T-helper 1 cell treated with Interleukin-12 subunit alpha and Interleukin-12 subunit beta and Interleukin-4 antibody, amounts not matched to agents 30 μg/mL and 1 μg/mL, for 36 hours (primary cell): ENCODE data around the gene ADIPOR1.
A peak's percentile ranks its signal among the peaks of the same experiment; 100 is the strongest.
"Not testable (repeated sequence)": the region's sequence is repeated elsewhere in the genome, so short reads cannot be mapped to it uniquely, and the experiment has no call there.

Experiments used
- H3K27ac Mint-ChIP-seq: one replicate; pipeline ENCODE4 v1.8.0; 2021; ENCODE audit warnings: mild to moderate bottlenecking, mixed read lengths
- H3K27me3 Mint-ChIP-seq: one replicate; pipeline ENCODE4 v1.8.0; 2021; ENCODE audit warnings: low read depth, mixed read lengths
- H3K36me3 Mint-ChIP-seq: one replicate; pipeline ENCODE4 v1.8.0; 2021; ENCODE audit warnings: low read depth, mixed read lengths
- H3K4me1 Mint-ChIP-seq: one replicate; pipeline ENCODE4 v1.8.0; 2021; ENCODE audit warnings: low read depth, mixed read lengths
- H3K4me3 Mint-ChIP-seq: one replicate; pipeline ENCODE4 v1.8.0; 2021; ENCODE audit warnings: mild to moderate bottlenecking, moderate library complexity, mixed read lengths
- H3K9me3 Mint-ChIP-seq: one replicate; pipeline ENCODE4 v1.8.0; 2021; ENCODE audit warnings: mixed read lengths

ADIPOR1 gene

DNA sequence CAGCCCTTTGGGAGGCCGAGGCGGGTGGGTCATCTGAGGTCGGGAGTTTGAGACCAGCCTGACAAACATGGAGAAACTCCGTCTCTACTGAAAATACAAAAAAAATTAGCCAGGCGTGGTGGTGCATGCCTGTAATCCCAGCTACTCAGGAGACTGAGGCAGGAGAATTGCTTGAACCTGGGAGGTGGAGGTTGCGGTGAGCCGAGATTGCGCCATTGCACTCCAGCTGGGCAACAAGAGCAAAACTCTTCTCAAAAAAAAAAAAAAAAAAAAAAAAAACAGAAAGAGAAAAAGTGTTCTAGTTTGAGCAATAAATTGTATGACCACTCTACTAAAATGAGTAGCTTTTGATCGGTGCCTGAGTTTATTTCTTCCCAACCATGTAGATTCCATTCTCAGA, 28.0 kb upstream of the ADIPOR1 start:
- H3K9me3 Mint-ChIP-seq, H3K27ac Mint-ChIP-seq, H3K36me3 Mint-ChIP-seq, H3K4me3 Mint-ChIP-seq, H3K4me1 Mint-ChIP-seq: not testable (repeated sequence)
- H3K27me3 Mint-ChIP-seq, result peaks cover 21% of the 10 kb centered on the region

DNA sequence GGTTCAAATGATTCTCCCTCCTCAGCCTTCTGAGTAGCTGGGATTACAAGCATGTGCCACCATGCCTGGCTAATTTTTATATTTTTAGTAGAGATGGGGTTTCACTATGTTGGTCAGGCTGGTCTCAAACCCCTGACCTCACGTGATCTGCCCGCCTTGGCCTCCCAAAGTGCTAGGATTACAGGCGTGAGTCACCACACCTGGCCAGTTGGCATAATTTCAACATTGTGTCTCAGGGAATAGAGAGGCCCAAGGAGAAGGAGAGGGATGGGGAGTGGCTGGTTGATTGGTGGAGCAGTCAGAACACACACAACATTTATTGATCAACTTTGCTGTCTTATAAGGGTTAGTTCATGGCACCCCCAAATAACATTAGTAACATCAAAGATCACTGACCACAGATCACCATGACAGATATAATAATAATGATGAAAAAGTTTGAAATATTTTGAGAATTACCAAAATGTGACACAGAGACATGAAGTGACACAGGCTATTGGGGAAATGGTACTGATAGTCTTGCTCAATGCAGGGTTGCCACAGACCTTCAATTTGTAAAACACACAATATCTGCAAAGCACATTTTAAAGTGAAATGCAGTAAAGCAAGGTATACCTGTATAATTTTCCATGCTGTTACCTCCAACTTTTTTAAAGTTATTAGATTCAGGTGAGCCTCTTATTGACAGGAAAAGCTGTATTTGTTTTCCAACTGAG, 24.8 kb upstream of the ADIPOR1 start:
- Mint-ChIP-seq H3K27me3 (peaks cover 31% of the 10 kb centered on the region), H3K4me1 (no peaks in the 10 kb centered on the region), H3K9me3 (no peaks in the 10 kb centered on the region), H3K36me3 (no peaks in the 10 kb centered on the region), H3K27ac (no peak overlapping the region), H3K4me3 (no peak overlapping the region)

DNA sequence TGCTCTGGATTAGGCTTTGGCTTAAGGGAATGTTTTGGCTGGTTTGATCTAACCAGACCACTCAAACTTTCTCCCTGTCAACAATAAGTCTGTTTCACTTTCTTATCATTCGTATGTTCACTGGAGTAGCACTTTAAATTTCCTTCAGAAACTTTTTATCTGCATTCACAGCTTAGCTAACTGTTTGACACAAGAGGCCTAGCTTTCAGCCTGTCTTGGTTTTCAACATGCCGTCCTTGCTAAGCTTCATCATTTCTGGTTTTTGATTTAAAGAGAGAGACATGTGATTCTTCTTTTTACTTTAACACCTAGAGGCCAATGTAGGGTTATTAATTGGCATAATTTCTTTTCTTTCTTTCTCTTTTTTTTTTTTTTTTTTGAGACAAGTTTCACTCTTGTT, 23.8 kb upstream of the ADIPOR1 start:
- peaks cover 39% of the 10 kb centered on the region for H3K27me3 Mint-ChIP-seq
- H3K4me1 Mint-ChIP-seq, result no peaks in the 10 kb centered on the region
- H3K4me3 Mint-ChIP-seq, result no peak overlapping the region
- H3K27ac Mint-ChIP-seq, result no peak overlapping the region
- H3K36me3 Mint-ChIP-seq, result no peaks in the 10 kb centered on the region
- H3K9me3 Mint-ChIP-seq, result no peaks in the 10 kb centered on the region

DNA sequence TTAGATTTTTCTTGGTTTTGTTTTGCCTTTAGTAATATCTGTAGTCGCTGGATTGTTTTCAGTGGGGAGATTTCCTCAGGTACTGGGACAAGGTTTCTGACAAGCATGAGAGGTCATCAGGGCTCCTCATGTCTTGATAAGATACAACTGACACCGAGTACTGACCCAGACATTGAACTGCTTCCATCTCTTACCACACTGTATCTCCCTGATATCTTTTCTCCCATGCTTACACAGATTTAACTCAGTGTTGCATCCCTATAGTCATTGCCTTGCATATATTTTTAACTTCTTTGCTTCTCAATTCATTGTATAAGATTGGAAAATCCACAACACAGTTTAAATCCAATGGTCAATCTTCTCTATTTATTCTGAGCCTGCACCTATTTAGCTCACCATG, 21.3 kb upstream of the ADIPOR1 start:
- Mint-ChIP-seq H3K4me3 (no peak overlapping the region), H3K36me3 (no peaks in the 10 kb centered on the region)

DNA sequence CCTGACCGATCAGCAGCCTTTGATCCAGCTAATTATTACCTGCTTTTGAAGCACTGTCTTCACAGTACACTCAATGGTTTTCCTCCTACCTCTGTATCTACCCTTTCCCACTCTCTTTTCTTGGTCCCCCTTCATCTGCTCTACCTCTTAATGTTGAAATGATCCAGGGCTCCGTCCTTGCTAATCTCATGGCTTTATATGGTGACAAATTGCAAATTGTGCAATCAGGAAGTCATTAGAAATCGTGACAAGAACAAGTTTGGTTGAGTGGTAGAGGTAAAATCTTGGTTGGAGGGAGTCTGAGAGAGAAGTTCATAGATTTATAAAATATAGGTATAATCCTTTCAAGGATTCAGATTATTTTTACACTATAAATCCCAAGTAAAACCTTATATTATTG, 18.5 kb upstream of the ADIPOR1 start:
- H3K4me1 Mint-ChIP-seq, result no peaks in the 10 kb centered on the region
- H3K36me3 Mint-ChIP-seq, result no peaks in the 10 kb centered on the region
- H3K9me3 Mint-ChIP-seq, result no peaks in the 10 kb centered on the region
- no peak overlapping the region for H3K4me3 Mint-ChIP-seq
- H3K27me3 Mint-ChIP-seq, result peaks cover 64% of the 10 kb centered on the region
- no peak overlapping the region for H3K27ac Mint-ChIP-seq

More for the DNA sequence above, 21.3 kb upstream of the ADIPOR1 start:
- no peaks in the 10 kb centered on the region for H3K4me1 Mint-ChIP-seq
- no peaks in the 10 kb centered on the region for H3K9me3 Mint-ChIP-seq
- H3K27me3 Mint-ChIP-seq, result peaks cover 50% of the 10 kb centered on the region
- no peak overlapping the region for H3K27ac Mint-ChIP-seq

DNA sequence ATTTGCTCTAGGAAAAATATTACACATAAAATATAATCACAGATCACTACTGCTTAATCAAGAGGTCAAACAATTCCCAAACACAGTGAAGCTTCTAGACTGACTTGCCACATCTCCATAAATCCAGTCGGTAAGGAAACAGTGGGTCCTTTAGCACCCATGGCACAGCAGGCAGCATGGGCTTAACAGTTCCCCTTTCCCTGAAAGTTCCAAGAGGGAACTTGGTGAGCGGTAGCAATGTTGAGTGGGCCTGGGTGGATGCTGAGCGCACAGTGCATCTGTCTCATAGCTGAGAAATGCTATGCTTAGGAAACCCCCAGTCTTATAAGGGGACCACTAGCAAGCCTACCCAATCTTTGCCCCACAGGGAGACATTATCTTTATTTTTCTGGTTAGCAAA, 16.7 kb upstream of the ADIPOR1 start:
- Mint-ChIP-seq H3K4me1 (no peaks in the 10 kb centered on the region), H3K27me3 (peaks cover 55% of the 10 kb centered on the region), H3K36me3 (no peaks in the 10 kb centered on the region), H3K27ac (no peak overlapping the region), H3K4me3 (no peak overlapping the region), H3K9me3 (no peaks in the 10 kb centered on the region)

DNA sequence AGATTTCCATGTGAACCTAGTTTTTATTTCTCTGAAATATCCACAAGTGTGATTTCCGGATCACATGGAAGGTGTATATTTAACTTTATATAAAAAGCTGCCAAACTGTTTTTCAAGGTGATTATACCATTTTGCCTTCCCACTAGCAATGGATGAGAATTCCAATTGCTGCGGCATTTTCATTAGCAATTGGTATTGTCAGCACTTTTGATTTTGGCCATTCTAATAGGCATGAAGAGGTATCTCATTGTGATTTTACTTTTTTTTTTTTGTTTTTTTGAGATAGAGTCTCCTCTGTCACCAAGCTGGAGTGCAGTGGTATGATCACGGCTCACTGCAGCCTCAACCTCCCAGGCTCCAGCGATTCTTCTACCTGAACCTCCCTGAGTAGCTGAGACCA, 13.9 kb upstream of the ADIPOR1 start:
- Mint-ChIP-seq H3K4me3 (no peak overlapping the region), H3K27me3 (peaks cover 31% of the 10 kb centered on the region), H3K27ac (no peak overlapping the region), H3K4me1 (peaks cover 15% of the 10 kb centered on the region), H3K9me3 (no peaks in the 10 kb centered on the region), H3K36me3 (no peaks in the 10 kb centered on the region)

DNA sequence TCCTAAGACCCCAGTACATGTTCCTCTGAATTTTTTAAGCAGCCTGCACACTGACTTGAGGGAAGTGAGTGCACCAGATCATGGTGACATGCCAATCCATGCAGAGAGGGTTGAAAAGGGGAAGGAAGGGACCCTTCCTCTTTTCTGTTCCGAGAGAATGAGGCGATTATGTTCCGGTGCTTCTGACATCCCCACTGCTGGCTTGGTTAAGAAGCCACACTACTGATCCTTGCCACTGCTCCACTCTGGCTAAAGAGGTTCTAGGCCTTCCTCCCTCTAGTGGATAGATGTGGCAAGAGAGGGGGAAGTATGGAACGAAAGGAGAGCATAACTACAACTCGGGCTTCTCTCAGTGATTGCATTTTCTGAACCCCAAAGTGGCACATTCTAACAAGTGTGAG, 10.8 kb upstream of the ADIPOR1 start:
- H3K27me3 Mint-ChIP-seq, result peaks cover 12% of the 10 kb centered on the region
- no peaks in the 10 kb centered on the region for H3K9me3 Mint-ChIP-seq
- H3K4me1 Mint-ChIP-seq, result peaks cover 23% of the 10 kb centered on the region
- H3K36me3 Mint-ChIP-seq, result no peaks in the 10 kb centered on the region
- H3K4me3 Mint-ChIP-seq, result no peak overlapping the region
- H3K27ac Mint-ChIP-seq, result peak overlapping the region; percentile 3

DNA sequence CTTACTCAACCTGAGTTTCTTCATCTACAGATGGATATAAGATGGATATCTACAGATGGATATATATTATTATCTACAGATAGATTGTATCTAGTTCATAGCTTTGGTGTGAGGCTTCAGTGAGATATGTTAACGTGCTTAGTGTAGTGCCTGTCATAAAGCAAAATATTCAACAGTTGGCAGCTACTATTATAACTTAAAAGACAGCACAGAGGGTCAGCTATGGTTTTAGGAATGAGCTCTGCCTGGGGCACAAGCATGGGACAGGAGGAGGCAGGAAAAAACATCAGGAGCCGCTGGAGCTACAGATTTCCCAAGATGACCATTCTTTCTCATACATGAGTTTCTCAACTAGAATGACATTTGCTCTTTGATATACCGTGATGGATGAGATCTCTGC, 10.2 kb upstream of the ADIPOR1 start:
- Mint-ChIP-seq H3K27ac (peak overlapping the region; percentile 81), H3K36me3 (peaks cover 2% of the 10 kb centered on the region), H3K9me3 (no peaks in the 10 kb centered on the region), H3K4me3 (peak overlapping the region; percentile 89), H3K4me1 (peaks cover 23% of the 10 kb centered on the region), H3K27me3 (peaks cover 7% of the 10 kb centered on the region)

DNA sequence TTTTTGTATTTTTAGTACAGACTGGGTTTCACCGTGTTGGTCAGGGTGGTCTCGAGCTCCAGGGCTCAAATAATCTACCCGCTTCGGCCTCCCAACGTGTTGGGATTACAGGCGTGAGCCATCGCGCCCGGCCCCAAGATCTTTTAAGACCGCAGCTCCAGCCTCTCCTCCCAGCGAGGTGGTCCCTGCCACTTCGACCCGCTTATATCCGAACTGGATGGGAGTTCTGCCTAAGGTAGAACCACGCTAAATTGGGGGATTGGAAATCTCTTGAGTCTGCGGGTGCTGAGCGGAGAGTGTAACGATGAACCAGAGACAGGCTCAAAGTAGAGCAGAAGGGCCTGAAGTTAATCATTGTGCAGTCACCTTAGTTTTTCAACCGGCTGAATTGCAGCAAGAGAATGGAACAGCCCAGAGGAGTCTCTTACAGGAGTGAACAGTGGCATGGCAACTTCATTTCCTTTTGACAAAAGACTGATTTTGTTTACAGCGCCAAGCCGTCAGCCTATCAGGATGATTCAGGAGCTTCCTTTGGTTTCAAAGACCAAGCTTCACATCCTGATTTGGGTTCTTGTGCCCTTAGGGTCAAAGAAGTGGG, 9.7 kb upstream of the ADIPOR1 start:
- peaks cover 23% of the 10 kb centered on the region for H3K4me1 Mint-ChIP-seq
- H3K27me3 Mint-ChIP-seq, result peaks cover 3% of the 10 kb centered on the region
- no peaks in the 10 kb centered on the region for H3K9me3 Mint-ChIP-seq
- peak overlapping the region; percentile 89 for H3K4me3 Mint-ChIP-seq
- H3K27ac Mint-ChIP-seq, result peak overlapping the region; percentile 81
- peaks cover 6% of the 10 kb centered on the region for H3K36me3 Mint-ChIP-seq

DNA sequence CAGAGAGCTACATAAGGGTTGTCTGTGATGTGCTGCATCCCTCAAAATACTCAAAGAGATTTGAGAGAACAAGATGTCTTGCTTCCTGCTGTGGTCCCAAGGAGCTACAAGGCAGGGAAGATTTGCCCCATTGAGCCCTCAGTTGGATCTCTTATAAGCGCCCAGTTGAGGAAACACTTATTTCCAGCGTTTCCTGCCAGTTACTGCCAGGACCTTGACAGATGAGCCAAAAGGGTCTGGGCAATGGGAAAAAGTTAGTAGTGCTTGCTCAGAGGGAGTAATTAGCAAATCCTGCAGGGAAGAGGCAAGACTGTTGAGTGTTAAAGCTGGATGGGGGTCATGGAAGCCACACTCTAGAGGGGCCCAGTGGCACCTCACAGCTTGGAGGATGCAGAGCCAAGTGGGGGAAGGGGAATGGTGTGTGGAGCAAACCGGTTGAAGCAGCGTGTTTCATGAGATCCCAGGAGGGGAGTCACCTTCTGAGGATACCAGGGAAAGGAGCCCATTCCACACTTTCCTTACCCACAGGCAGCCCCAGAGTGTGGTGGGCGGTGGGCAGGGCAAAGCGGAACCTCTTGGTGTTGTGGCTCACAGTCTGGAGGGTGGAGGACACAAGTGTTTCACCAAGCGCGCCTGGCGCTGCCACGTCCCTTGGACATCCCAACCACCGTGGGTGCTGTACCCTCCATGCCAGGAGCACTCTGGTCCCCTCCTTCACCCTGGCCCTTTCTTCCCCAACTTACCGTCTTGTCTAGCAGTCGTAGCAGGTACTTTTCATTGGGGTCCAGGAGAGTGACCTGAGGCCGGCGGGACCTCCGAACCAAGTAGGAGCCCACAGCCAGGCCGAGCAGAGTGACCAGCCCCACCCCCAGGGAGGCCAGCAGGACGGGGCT, 8.1 kb upstream of the ADIPOR1 start:
- H3K4me3 Mint-ChIP-seq, result peak overlapping the region; percentile 76
- H3K4me1 Mint-ChIP-seq, result peaks cover 23% of the 10 kb centered on the region
- no peaks in the 10 kb centered on the region for H3K27me3 Mint-ChIP-seq
- no peaks in the 10 kb centered on the region for H3K9me3 Mint-ChIP-seq
- peaks cover 9% of the 10 kb centered on the region for H3K36me3 Mint-ChIP-seq
- H3K27ac Mint-ChIP-seq, result peak overlapping the region; percentile 62

DNA sequence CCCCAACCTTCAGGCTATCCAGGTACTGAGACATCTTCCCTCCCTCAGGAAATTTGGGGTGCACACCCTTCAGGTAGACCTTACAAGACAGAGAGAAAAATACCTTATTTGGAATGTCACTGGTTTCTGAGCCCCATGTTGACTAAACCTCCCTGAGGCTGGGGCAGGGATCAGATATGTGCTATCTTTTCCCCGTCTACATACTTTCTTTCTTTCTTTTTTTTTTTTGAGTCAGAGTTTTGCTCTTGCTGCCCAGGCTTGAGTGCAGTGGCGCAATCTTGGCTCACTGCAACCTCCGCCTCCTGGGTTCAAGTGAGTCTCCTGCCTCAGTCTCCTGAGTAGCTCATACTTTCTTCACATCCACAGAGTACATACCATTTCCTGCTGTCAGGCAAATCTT, 7.3 kb upstream of the ADIPOR1 start:
- no peaks in the 10 kb centered on the region for H3K27me3 Mint-ChIP-seq
- no peaks in the 10 kb centered on the region for H3K9me3 Mint-ChIP-seq
- peak overlapping the region; percentile 46 for H3K4me3 Mint-ChIP-seq
- peaks cover 23% of the 10 kb centered on the region for H3K4me1 Mint-ChIP-seq
- peak overlapping the region; percentile 36 for H3K27ac Mint-ChIP-seq
- peaks cover 9% of the 10 kb centered on the region for H3K36me3 Mint-ChIP-seq

DNA sequence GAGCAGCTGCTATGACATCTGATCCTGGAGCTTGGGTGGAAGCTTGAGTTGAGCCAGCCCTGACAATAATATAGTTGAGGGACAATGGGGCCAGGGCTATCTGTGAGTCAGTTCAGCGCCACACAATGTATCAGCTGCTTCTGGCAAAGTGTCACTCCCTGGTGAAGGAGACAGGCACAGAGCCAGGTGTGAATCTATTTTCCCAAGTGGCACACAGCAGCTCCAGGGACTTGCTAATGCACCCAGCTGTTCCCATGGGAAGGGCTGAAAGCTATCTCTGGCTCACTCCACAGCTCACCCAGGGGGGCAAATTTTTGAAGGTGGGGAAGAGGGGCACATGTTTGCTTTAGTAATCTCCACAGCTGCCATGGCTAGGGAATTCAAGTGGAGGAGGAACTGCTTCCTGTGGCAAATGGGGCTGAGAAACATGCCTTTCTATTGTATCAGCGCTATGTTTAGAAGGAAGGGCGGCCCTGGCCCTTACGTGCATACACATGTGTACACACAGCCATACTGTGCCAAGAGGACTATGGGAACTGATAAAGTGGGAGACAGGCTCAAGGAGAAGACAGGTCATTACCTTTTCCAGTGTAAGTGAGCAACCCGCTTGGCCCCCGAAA, 6.8 kb upstream of the ADIPOR1 start:
- H3K27me3 Mint-ChIP-seq, result no peaks in the 10 kb centered on the region
- H3K4me3 Mint-ChIP-seq, result peak overlapping the region; percentile 46
- no peaks in the 10 kb centered on the region for H3K9me3 Mint-ChIP-seq
- H3K4me1 Mint-ChIP-seq, result peaks cover 23% of the 10 kb centered on the region
- H3K36me3 Mint-ChIP-seq, result peaks cover 9% of the 10 kb centered on the region
- no peak overlapping the region for H3K27ac Mint-ChIP-seq

DNA sequence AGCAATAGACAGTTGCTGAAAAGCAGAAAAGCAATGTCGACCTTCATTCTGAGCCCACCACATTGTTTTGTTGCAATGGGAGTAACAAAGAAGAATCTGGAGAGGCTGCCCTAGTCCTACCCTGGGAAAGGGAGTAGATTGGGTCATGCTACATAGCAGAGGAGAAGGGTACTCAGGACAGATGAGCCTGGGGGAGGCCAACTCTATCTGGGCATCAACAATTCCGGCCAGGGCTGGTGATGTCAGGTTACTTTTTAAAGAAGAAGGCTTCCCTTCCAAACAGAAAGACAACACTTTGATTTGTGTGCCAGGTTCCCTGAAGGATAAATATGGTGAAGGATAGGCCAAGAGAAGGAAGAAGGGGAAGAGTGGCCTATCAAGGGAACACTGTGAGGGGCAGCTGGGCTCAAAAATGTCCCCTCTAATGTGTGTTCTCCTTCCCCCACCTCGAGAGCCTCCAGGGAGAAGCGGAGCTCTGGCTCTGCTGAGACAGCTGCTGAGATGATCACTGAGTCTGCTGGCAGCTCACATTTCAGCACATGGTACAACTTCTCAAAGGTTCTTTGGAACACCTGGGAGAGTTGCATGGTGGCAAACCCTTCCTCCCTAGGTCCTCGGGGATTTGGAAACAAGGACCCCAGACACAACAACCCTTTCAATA, 3.2 kb upstream of the ADIPOR1 start:
- Mint-ChIP-seq H3K27me3 (no peaks in the 10 kb centered on the region), H3K4me3 (no peak overlapping the region), H3K9me3 (no peaks in the 10 kb centered on the region), H3K36me3 (peaks cover 10% of the 10 kb centered on the region), H3K27ac (no peak overlapping the region), H3K4me1 (peaks cover 26% of the 10 kb centered on the region)
